ENCODE measurements around the gene ARHGAP40. TPM values are rescaled to one million over a fixed set of nuclear protein-coding genes. Genes with fewer than 3 reads are reported as not detected.

Gene ARHGAP40
- total and polyA plus RNA-seq, 9 of the 15 experiments (the other 6 are each of a cell fraction or from before 2014, with no cell fraction given) = not detected

- TF ChIP-seq, protein P1, sequence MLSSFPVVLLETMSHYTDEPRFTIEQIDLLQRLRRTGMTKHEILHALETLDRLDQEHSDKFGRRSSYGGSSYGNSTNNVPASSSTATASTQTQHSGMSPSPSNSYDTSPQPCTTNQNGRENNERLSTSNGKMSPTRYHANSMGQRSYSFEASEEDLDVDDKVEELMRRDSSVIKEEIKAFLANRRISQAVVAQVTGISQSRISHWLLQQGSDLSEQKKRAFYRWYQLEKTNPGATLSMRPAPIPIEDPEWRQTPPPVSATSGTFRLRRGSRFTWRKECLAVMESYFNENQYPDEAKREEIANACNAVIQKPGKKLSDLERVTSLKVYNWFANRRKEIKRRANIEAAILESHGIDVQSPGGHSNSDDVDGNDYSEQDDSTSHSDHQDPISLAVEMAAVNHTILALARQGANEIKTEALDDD (IDR thresholded peaks at IDR 0.05) = no peak
- TF ChIP-seq ZNF124 (CRISPR knock-in tag; IDR thresholded peaks at IDR 0.05) (no peak), ZNF717 (CRISPR knock-in tag; IDR thresholded peaks at IDR 0.05) (no peak), HMG20B (CRISPR knock-in tag; IDR thresholded peaks at IDR 0.05) (no peak), STAG1 (CRISPR knock-in tag; IDR thresholded peaks at IDR 0.05; ENCODE audit: borderline replicate concordance) (peak; percentile 99), ZNF121 (CRISPR knock-in tag; conservative IDR thresholded peaks at IDR 0.05) (no peak), MEIS2 (IDR thresholded peaks at IDR 0.05; ENCODE audit: partially characterized antibody) (no peak), ZBTB43 (CRISPR knock-in tag; IDR thresholded peaks at IDR 0.05) (no peak), CREM (IDR thresholded peaks at IDR 0.05; ENCODE audit: low read depth) (peak; percentile 65), ZMIZ1 (IDR thresholded peaks at IDR 0.05; ENCODE audit: low read depth in 2 of 2, low read length in 2 of 2) (0 out of 4 replicates have a peak, but pooled peaks of 1 of the 2 experiments have one; percentile 18), ARID3B (CRISPR knock-in tag; IDR thresholded peaks at IDR 0.05; ENCODE audit: borderline replicate concordance) (no peak), HSF4 (CRISPR knock-in tag; IDR thresholded peaks at IDR 0.05; ENCODE audit: borderline replicate concordance) (no peak), JUND (IDR thresholded peaks at IDR 0.05; ENCODE audit: borderline replicate concordance, low read depth, low read length) (peak; percentile 49; the same call in 1 of the 2 replicates), JUND (tag; IDR thresholded peaks at IDR 0.05; ENCODE audit: borderline replicate concordance, low read depth, low read length) (no peak; the same call in 2 of the 3 replicates), CREBBP (IDR thresholded peaks at IDR 0.05; ENCODE audit: low read depth, low read length) (no peak), TBL1XR1 (IDR thresholded peaks at IDR 0.05; ENCODE audit: low read length in 2 of 2) (peak in 1 of 2 experiments; percentile 64; a peak in 1 of 4 replicates), ZNF644 (tag; IDR thresholded peaks at IDR 0.05; ENCODE audit: low read depth) (no peak)
- TF ChIP-seq, protein P2, sequence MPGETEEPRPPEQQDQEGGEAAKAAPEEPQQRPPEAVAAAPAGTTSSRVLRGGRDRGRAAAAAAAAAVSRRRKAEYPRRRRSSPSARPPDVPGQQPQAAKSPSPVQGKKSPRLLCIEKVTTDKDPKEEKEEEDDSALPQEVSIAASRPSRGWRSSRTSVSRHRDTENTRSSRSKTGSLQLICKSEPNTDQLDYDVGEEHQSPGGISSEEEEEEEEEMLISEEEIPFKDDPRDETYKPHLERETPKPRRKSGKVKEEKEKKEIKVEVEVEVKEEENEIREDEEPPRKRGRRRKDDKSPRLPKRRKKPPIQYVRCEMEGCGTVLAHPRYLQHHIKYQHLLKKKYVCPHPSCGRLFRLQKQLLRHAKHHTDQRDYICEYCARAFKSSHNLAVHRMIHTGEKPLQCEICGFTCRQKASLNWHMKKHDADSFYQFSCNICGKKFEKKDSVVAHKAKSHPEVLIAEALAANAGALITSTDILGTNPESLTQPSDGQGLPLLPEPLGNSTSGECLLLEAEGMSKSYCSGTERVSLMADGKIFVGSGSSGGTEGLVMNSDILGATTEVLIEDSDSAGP (CRISPR knock-in tag; IDR thresholded peaks at IDR 0.05) = no peak
Measured at GRCh38 chr20:38645980-38646858, 44.6 kb downstream of the ARHGAP40 start (continued).

All from K562 (cell line).